Fibroblast of the aortic adventitia (primary cell): ENCODE results near the gene MCRS1. TPM values are rescaled to one million over a fixed set of nuclear protein-coding genes. Genes with fewer than 3 reads are reported as not detected.
A peak's percentile ranks its signal among the peaks of the same experiment; 100 is the strongest.

Experiments
- DNase-seq: peaks from one replicate; pipeline ENCODE4 v3.0.0-alpha.2; 2010; ENCODE audit warnings: low read depth
- H3K4me3 ChIP-seq: 2 replicates; pipeline ENCODE4 v1.5.1; 2011; ENCODE audit warnings: low read depth, mild to moderate bottlenecking, control low read depth, low read length, moderate library complexity
- total RNA-seq: library from RNA; depleted of rRNA; stranded (reverse); fragments of >200 nt; gene quantifications from 2 replicates; pipeline ENCODE4 v1.2.3, GENCODE V29; 2012; ENCODE audit warnings: low replicate concordance
- TF ChIP-seq, protein P1 (sequence below): IDR thresholded peaks from 2 replicates; pipeline ENCODE4 v1.5.1; 2011; ENCODE audit warnings: mild to moderate bottlenecking, low read length, control low read depth, inconsistent platforms; ENCODE audit not compliant: insufficient read depth

The MCRS1 gene
- total RNA-seq, 1 donor = 45.5 TPM

DNA sequence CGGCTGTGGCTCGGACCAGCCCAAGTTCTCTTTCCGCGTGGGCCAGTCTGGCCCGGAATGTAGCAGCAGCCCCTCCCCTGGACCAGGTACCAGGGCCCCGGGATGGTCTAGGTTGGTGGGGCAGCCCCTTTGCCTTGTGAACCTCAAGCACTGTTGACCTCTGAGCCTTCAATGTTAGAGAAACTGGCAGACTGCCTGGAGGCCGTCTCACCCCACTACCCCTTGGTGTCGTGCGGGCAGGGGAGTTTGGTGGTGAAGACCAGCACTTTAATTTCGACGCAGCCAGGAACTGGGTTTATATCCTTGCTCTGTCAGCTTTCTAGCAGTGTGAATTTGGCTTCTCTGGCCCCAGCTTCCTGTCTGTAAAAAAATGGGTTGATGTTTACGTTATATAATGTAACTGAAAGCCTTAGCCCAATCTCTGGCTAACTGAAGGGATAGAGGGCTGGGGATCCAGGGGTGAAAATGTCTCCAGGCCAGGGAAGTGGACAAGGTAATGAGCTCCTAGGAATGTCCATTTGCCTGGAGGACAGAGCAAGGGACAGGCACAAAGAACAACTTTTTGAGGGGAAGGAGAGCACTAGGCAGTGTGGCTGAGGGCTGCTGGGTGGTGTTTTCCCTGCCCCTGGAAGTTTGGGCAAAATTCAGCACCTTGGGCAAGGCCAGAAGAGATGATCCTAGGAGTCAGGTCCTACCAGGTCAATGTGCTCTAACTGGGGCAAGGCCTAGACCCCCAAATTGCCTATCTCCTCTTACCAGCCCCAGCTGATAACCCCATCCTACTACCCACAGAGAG lies 11.4 kb downstream of the MCRS1 start:
- no peak overlapping the region for H3K4me3 ChIP-seq
- no peak for DNase-seq
- TF ChIP-seq, protein P1, sequence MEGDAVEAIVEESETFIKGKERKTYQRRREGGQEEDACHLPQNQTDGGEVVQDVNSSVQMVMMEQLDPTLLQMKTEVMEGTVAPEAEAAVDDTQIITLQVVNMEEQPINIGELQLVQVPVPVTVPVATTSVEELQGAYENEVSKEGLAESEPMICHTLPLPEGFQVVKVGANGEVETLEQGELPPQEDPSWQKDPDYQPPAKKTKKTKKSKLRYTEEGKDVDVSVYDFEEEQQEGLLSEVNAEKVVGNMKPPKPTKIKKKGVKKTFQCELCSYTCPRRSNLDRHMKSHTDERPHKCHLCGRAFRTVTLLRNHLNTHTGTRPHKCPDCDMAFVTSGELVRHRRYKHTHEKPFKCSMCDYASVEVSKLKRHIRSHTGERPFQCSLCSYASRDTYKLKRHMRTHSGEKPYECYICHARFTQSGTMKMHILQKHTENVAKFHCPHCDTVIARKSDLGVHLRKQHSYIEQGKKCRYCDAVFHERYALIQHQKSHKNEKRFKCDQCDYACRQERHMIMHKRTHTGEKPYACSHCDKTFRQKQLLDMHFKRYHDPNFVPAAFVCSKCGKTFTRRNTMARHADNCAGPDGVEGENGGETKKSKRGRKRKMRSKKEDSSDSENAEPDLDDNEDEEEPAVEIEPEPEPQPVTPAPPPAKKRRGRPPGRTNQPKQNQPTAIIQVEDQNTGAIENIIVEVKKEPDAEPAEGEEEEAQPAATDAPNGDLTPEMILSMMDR = no peak

DNA sequence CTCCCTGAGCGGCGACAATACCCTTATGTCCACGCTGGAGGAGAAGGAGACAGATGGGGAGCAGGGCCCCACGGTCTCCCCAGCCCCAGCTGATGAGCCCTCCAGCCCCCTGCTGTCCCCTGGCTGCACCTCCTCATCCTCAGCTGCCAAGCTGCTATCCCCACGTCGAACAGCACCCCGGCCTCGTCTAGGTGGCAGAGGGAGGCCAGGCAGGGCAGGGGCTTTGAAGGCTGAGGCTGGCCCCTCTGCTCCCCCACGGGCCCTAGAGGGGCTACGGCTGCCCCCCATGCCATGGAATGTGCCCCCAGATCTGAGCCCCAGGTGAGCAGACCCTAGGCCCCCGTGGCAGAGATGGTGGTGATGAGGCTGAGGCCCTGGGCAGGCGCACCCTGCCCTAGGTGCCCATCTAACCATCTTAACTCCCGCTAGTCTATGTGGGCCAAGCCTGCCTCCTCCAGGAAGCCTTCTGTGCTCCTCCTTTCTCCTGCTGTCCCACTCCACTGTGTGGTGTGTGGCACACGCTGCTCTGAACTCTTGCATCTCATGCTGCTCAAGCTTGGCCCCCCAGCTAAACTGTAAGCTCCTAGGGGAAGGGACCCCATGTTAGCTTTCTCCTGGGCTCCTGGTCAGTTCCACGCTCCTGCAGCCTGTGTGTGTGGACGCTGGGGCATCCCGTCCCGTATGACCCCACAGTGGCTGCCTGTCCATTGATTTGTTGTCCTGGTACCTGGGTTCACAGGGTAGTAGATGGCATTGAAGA lies 12.1 kb downstream of the MCRS1 start:
- TF ChIP-seq, protein P1 = no peak
- DNase-seq = no peak
- H3K4me3 ChIP-seq = no peak overlapping the region

DNA sequence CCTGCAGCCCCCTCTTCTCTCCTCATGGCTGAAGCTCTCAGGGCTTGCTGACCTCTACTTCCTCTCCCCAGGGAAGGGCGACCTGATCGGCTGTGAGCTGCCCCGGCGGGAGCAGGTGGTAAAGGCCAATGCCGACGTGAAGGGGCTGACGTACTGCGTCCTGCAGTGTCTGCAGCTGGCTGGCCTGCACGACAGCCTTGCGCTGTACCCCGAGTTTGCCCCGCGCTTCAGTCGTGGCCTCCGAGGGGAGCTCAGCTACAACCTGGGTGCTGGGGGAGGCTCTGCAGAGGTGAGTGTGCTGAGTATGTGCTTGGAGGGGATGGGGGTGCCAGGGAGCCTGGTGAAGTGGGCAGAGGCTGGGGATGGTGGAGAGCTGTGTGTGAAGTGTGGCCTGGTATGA lies 13.7 kb downstream of the MCRS1 start:
- TF ChIP-seq, protein P1 = no peak
- H3K4me3 ChIP-seq = no peak overlapping the region
- DNase-seq = no peak

DNA sequence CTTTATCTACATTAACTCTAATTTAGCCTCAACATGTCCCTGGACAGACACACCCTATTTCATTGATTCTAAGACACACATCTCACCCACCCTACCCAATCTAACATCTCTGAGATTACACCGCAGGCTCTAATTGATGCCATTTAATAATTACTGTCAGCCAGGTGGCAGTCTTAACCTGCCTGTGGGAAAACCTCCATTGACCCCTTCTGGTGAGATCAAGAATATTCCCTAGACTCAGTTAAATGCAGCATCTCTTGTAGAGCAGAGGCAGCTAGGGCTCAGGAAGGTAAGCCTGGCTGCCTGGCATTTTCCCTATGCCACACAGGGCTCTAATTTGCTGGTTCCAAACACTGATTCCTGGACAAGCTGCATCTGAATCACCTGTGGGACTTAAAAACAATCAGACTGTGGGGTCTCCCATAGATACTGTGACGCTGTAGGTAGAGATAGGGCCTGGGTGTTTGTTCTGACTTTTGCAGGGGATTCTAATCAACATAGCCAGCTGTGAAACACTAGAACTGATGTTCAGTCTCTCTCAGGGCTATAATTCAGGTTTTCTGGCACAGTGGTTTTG lies 14.3 kb downstream of the MCRS1 start:
- DNase-seq = no peak
- H3K4me3 ChIP-seq = no peak overlapping the region
- TF ChIP-seq, protein P1 = peak; percentile 38

DNA sequence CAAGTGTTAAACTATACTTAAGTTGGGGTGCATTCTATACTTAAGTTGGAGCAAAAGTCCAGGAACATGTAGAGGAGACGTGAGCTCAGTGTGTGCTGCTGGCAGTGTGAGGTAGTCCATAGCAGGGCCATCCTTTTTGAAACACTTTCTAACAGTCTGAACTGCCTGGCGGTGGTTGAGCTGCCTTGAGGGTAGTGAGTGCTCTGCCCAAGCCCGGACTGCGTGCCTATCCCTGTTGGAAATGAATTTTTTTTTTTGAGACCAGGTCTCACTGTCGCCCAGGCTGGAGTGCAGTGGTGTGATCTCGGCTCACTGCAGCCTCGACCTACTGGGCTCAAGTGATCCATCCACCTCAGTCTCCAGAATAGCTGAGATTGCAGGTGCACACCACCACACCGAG lies 15.0 kb downstream of the MCRS1 start:
- no peak overlapping the region for H3K4me3 ChIP-seq
- TF ChIP-seq, protein P1 = no peak
- no peak for DNase-seq

DNA sequence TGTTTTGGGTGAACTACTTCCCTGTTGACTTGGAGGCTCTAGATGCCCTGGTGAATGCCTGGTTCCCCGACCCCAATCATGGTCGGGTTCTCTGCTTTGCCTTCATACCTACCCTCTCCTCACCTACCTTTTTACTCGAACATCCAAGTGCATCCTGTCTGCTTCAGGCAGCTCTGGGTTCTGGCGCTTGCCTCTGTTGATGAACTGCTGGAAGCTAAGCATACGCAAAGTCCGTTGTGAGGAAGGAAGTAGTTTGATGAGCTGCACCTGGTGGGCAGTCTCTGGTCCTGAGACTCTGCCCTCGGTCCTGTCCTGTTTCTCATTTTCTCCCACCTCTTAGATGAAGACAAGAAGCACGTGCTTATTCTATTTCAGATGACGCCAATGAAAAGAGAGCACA lies 15.5 kb downstream of the MCRS1 start:
- DNase-seq = no peak
- no peak overlapping the region for H3K4me3 ChIP-seq
- TF ChIP-seq, protein P1 = no peak
